M059J (cell line): ENCODE data around the gene USPL1. TPM values are rescaled to one million over a fixed set of nuclear protein-coding genes. Genes with fewer than 3 reads are reported as not detected.
"Not testable (repeated sequence)": the region's sequence is repeated elsewhere in the genome, so short reads cannot be mapped to it uniquely, and the experiment has no call there.

Experiments used
- DNase-seq: peaks from one replicate; pipeline ENCODE4 v3.0.0-alpha.2; 2012; ENCODE audit warnings: low read depth
- total RNA-seq: library from RNA; depleted of rRNA; stranded (reverse); fragments of >200 nt; shearing (Covaris generic); gene quantifications from 2 replicates; pipeline ENCODE4 v1.2.3, GENCODE V29; 2014

USPL1 gene
- total RNA-seq, 1 experiment from 2014 or later = 14.2 TPM

- DNase-seq = peak; percentile 42
Observed at GRCh38 chr13:30615866-30616541, 1.7 kb upstream of the USPL1 start.

GRCh38 chr13:30616927-30617314 is 799 bp upstream of the USPL1 start:
- DNase-seq = peak; percentile 88

DNA sequence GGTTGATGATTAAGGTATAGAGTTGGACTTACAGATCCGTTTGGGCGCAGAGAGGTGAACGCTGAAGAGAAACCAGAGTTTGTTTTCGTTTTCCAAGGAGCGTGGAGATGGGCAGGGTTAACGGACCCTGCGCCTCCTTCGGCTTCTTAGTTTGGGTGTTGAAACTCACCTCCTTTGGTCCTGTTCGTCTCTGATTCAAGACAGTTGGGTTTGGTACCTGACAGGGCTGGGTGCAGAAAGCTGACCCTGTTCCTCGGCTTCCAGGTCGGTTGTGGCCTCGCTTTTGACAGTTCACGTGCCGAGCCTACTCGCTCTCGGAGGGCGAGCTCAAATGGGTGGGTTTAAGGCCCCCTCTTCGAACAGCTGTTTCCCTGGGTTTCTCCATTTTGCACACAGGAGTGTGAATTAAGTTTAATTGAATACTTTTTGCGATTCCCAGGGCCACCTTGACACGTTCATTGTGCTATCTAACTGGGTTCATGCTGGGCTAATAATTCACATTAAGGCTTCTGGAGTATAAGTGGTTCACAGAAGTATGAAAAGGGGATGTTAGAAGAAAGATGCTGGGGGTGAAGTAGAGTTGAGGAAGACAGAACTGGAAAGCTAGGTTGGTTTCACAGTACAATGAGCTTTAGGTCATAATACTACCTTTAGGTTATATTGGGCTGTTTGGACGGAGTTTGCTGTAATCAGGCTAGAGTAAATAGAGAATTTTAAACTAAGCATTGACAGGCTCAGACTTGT is 638 bp downstream of the USPL1 start:
- no peak for DNase-seq

- DNase-seq = no peak
Observed at GRCh38 chr13:30618930-30619279, 1.2 kb downstream of the USPL1 start.

DNA sequence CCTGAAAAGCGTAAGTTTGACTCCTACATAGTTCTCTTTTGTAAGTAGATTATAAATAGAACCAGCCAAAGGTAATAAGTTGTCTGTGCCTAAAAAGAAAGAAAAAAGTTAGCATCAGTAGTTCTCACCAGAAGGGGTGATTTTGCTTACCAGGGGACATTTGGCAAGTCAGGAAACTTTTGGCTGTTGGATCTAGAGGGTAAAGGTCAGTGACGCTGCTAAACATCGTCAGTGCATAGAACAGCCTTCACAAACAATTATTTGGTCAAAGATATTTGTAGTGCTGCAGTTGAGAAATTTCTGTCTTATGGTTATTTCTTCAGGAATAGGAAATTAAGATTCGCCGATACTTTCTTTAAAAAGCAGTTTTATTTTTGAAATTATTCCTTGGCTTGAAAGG is 2.0 kb downstream of the USPL1 start:
- DNase-seq = no peak

GRCh38 chr13:30620941-30621340 is 3.2 kb downstream of the USPL1 start:
- DNase-seq = no peak

- no peak for DNase-seq
Observed at GRCh38 chr13:30622551-30622950, 4.8 kb downstream of the USPL1 start.

- no peak for DNase-seq
Observed at GRCh38 chr13:30623392-30623791, 5.7 kb downstream of the USPL1 start.

DNA sequence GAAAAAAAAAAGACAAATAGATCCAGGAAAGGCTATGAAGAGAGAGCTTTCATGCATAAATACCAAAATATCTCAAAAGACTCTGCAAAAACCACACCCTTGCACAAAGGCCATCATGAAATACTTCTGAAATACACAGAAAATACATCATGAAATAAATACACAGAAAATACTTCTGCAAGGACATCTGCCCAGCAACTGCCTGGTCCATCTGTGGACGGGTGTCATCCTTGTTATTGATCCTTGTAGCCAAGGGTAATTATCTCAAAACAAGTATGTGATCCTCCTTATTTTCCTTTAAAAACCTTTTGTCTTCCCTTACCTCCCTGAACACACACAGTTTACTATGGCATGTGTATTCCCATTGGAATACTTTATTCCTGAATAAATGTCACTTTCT is 6.9 kb downstream of the USPL1 start:
- no peak for DNase-seq

- no peak for DNase-seq
Observed at GRCh38 chr13:30629527-30629926, 11.8 kb downstream of the USPL1 start.

- DNase-seq = no peak
Observed at GRCh38 chr13:30633861-30634260, 16.1 kb downstream of the USPL1 start.

DNA sequence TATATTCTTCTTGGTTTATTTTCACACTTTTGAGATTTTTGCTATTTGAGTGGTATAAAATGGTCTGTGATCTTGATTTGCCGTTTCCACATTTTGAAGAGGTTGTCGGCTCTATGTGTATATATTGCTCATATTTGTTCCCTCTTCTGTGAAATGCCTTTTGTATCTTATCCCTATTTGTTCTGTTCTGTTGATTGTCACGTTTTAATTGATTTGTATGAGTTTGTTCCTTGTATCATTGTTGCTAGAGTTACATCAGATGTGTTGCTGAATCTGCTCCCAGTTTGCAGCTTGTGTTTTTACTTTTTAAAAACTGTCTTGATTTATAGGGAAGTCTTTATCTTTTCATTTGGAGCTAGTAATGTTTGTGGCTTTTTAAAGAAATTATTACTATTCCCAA is 17.1 kb downstream of the USPL1 start:
- no peak for DNase-seq

GRCh38 chr13:30638301-30638700 is 20.6 kb downstream of the USPL1 start:
- DNase-seq = no peak

- DNase-seq = no peak
Observed at GRCh38 chr13:30639671-30640070, 22.0 kb downstream of the USPL1 start.

GRCh38 chr13:30641173-30641572 is 23.5 kb downstream of the USPL1 start:
- not testable (repeated sequence) for DNase-seq

DNA sequence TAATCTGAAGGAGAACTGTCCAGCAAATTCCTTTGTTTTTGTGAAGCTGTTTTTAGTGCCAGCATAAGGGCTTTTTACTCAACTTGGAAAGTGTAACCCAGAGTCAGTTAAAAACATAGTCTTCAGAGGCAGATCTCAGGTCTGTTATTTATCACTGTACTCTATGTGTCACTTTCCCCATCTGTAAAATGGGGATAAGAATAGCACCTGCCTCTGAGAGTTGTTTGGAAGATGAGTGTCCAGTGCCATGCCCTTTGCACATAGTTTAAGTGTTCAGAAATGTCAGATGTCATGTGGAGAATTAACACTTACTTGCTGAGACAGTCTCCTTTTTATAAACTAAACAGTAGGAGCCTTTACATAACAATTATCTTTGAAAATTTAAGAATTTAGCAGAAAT is 27.9 kb downstream of the USPL1 start:
- no peak for DNase-seq

DNA sequence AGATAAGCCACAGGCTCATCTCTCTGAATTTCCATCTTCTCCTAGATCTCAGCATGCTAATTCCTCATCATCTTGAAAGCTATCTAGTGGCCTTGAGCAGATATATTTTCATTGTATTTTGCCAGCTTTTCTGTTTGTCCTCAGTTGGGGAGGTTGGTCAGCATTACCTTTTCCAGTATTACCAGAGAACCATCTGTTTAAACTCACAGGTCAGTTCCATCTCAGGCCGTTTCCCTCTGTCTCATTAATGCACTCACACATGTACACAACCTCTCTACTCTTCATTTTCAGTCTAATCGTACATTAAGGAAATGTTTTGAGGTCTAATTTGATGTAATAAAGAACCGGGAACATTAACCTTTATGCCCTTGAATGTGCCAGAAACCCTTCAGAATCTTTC is 29.7 kb downstream of the USPL1 start:
- no peak for DNase-seq

DNA sequence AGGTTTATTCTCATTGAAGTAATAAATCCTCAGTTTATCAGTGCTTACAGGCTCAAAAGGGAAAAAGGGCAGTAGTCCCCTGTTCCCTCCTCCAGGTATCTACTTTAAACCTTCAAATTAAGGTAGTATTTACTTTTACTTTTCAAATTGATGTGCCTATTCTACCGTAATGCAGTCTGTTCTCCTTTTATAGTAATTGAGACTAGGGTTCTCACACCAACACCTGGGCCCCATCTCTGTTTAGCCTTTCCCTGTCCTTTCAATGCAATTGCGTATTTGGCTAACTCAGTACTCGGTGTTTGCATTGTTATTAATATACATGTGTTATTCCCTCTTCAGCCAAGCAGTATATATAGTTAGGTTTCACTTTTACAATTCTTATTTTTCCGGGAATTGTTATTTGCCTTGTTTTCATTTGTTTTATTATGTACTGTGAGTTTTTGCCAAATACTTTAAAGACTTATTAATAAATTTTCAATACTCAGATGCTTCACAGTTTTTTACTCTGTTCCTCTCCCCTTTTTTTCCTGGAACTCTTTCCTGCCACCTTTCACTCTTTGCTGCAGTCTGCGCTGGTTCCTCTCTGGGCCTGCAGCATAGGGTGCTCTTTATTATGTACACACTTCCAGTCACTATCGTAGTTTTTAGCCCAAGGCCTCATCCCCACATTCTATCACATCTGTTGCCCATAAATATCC is 30.3 kb downstream of the USPL1 start:
- no peak for DNase-seq

GRCh38 chr13:30648522-30649012 is 30.8 kb downstream of the USPL1 start:
- no peak for DNase-seq

GRCh38 chr13:30651648-30652047 is 33.9 kb downstream of the USPL1 start:
- not testable (repeated sequence) for DNase-seq

- DNase-seq = no peak
Observed at GRCh38 chr13:30652746-30653386, 35.1 kb downstream of the USPL1 start.

DNA sequence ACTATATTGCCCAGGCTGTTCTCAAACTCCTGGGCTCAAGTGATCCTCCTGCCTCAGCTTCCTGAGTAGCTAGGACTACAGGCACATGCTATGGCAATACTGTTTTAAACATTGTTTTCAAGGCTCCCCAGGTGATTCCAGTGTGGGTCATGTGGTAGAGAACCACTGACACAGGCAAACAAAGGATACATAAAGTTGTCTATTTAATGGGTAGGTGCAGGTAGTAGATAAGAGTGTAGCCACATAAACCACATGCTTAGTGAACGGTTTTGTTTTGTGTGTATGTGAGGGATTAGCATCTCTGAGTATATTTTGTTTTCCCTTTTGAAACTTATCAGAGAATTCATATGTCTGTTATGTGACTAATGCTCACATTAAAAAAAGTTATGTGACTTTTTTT is 36.7 kb downstream of the USPL1 start:
- no peak for DNase-seq
